Raji (cell line): ENCODE results near the gene SLC4A7.

Source experiments
- POLR2A ChIP-seq: IDR thresholded peaks from 2 replicates; pipeline ENCODE4 v1.6.1; 2011; ENCODE audit warnings: low read depth, low read length, control low read depth; ENCODE audit not compliant: insufficient read depth

The SLC4A7 gene

DNA sequence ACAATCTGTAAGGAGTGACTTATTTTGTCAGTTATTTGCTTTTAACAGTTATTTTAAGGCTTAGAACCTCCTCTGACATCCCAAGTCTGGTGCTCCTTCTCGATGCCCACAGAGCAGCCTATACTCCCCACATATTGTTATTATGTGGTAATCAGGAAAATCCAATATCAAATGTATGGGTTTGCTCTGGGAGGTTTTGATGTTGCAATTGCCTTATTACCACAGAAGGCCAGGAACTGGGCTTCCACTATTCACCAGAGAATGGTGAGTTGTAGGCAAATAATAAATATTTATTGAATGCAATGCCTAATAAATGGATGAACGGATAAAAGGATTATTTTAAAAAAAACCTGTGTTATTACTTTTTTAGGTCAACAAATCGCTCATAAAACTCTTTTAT lies 127.2 kb downstream of the SLC4A7 start:
- no peak for TF ChIP-seq POLR2A

GRCh38 chr3:27354588-27355203 lies 129.5 kb downstream of the SLC4A7 start:
- TF ChIP-seq POLR2A, result no peak

- no peak for TF ChIP-seq POLR2A
Observed at GRCh38 chr3:27354161-27354560, 130.0 kb downstream of the SLC4A7 start.

- no peak for TF ChIP-seq POLR2A
Observed at GRCh38 chr3:27353221-27353620, 131.0 kb downstream of the SLC4A7 start.

GRCh38 chr3:27352047-27352446 lies 132.1 kb downstream of the SLC4A7 start:
- TF ChIP-seq POLR2A, result no peak

DNA sequence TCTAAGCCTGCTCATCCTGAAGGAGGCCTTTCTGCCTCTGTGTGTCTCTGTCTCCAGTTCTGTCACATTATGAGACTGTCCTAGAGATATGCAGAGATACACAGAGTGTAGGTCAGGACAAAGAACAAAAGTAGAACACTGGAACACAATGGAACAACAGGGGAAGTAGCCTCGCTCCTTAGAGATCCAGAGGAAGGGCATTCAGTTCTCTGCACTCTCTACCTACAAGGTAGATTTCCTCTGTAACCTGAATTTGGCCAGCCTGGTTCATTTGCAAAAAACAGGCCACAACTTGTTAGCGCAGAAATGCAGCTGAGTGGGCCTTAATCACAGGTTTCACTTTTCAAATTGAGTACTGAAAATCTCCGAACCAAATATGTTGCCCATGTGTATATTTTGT lies 134.4 kb downstream of the SLC4A7 start:
- 0 out of 2 replicates have a peak, but pooled peaks have one; percentile 11 for TF ChIP-seq POLR2A

- no peak for TF ChIP-seq POLR2A
Observed at GRCh38 chr3:27345959-27346865, 138.0 kb downstream of the SLC4A7 start.

DNA sequence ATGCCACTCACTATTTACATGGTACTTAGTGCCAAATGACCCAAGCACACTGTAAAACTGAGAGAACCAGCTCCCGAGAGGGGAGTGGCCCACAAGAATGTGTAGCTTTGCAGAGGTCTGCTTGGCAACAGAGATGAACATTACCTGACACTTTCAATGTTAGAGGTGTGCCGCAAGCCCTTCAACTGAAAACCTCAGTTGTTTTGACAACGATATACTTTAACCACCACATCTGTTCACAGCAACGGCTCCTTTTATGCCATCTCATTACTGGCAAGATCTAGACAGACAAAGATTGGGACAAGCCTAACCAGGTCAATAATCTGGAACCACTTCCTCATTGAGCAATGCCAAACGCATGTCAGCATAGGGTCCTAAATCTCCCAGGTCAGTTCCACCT lies 138.7 kb downstream of the SLC4A7 start:
- TF ChIP-seq POLR2A, result no peak

GRCh38 chr3:27345045-27345444 lies 139.1 kb downstream of the SLC4A7 start:
- TF ChIP-seq POLR2A, result no peak

DNA sequence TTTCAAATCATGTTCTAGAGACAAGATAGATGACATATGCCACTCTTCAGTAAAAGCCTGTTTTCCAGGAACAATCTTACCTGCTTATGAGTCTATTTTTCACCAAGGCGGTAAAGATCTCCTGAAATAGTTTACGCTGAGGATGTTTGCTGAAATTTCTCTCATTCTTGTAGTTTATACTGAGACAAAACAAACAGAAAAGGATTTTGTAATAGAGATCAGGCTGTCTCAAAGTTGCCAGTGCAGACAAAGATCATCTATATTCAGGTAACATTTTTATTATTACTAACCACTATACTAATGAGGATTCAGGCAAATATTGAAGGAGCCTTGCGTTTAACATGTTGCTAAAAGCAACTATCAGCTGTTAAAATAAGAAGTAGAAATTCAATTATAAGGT lies 140.0 kb downstream of the SLC4A7 start:
- TF ChIP-seq POLR2A, result no peak

- no peak for TF ChIP-seq POLR2A
Observed at GRCh38 chr3:27342267-27342666, 141.9 kb downstream of the SLC4A7 start.

DNA sequence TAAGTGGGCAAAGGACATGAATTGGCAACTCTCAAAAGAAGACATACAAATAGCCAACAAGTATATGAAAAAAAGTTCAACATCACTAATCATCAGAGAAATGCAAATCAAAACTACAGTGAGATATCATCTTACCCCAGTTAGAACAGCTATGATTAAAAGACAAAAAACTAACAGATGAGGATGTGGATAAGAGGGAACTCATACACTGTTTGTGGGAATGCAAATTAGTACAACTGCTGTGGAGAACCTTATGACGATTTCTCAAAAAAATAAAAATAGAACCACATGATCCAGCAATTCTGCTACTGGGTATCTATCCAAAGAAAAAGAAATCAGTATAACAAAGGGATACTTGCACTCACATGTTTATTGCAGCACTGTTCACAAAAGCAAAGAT lies 143.7 kb downstream of the SLC4A7 start:
- no peak for TF ChIP-seq POLR2A

- TF ChIP-seq POLR2A, result no peak
Observed at GRCh38 chr3:27335571-27335970, 148.6 kb downstream of the SLC4A7 start.

- no peak for TF ChIP-seq POLR2A
Observed at GRCh38 chr3:27333843-27334242, 150.3 kb downstream of the SLC4A7 start.

DNA sequence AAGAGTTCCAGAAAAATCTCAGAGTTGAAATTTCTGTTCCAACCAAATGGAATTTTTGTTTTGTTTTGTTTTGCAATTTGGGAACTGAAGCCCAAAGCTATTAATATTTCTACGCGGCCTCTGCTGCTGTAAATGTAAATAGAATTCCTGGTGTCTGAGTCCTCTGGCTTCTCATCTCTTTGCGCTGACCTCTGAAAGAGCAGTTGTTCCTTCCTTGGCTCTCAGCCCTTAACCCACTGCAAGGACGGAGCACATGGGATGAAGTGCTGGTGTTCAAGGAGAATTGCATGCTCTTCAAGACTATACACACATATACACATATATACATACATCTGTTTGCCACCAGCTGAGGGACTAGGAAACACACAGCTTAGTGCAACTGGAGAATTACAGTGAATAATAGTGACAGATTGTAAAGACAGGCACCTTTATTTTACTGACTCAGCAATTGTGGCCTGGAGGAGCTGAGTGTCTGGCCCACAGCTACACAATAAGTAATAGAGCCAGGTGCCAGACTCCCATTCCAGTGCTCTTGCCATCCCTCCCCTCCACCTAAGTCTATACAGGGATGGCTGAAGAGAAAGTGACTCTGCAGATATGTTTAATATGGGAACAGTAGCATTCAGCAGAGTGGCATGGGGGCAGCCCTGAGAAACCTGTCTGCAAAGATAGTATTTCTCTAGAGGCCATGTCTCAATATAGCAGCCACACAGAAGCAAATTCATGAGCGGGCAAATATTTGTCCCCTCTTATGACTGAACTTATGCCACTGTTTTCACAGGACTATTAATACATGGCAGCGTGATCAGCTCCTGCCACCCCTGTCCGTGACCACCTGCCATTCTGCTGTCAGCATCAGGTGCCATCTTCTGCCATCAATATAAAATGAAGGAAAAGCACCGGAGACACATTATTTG lies 157.3 kb downstream of the SLC4A7 start:
- no peak for TF ChIP-seq POLR2A
